ENCODE measurements around the gene CANX. TPM values are rescaled to one million over a fixed set of nuclear protein-coding genes. Genes with fewer than 3 reads are reported as not detected.
"Not testable (repeated sequence)": the region's sequence is repeated elsewhere in the genome, so short reads cannot be mapped to it uniquely, and the experiment has no call there.

The CANX gene
- total and polyA plus RNA-seq, 4 experiments from 2014 or later: 259 to 417 (median 386) TPM

DNA sequence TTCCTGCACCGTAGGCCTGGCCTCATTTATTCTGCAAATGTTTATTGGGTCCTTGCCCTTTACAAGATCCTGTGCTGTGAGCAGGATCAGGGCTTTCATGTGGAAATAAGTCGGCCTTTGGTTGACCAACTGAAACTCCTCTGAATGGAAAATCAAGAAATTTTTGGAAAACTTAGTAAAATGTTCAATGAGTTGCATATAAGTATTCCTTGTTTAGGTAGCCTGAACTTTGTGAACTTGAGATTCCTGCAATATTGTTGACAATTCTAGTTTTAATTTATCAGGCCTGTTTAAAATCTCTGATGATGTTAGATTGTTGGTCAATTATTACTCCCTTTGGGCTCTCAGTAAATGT, 35.0 kb downstream of the CANX start:
- peaks cover 16% of the 10 kb centered on the region for H3K36me3 ChIP-seq (ENCODE audit: insufficient read depth, low read length)
- H3K27ac ChIP-seq (ENCODE audit: low read depth, low read length): peak overlapping the region; percentile 96
- Mint-ChIP-seq H3K36me3 (peaks cover 5 to 45% of the 10 kb centered on the region in 2 donors), H3K4me3 (peak overlapping the region; percentile 92 to 97 (median 95)), H3K27me3 (no peaks in the 10 kb centered on the region), H3K9me3 (no peaks in the 10 kb centered on the region), H3K4me1 (peaks cover 34 to 64% (median 48%) of the 10 kb centered on the region in 4 donors), H3K27ac (peak overlapping the region; percentile 92 to 97 (median 96))
- POLR2A ChIA-PET (ENCODE audit: partially characterized antibody): interaction anchor here (1.0 to 6.7 kb wide), 7 partner anchors 9 to 111 kb away, joined by 3 to 71 read pairs (median 10); partner anchors contain the start of genes CANX, CBY3, HNRNPH1 and LTC4S
- peak overlapping the region; percentile 53 to 62 for H3K4me3 ChIP-seq (ENCODE audit: low read length in 2 of 2)
- H3K27me3 ChIP-seq (ENCODE audit: insufficient read depth, low read length): no peaks in the 10 kb centered on the region
- CTCF ChIA-PET (ENCODE audit: partially characterized antibody): no interaction called here
- peaks cover 56% of the 10 kb centered on the region for H3K4me1 ChIP-seq (ENCODE audit: insufficient read depth, low read length)
- no peak for DNase-seq
- intact Hi-C loops (cut with micrococcal nuclease): loop anchor here (2.0 to 10.0 kb wide), 3 partner anchors 63 to 179 kb away; partner anchors contain the start of genes HNRNPH1 and RUFY1
- H3K9me3 ChIP-seq (ENCODE audit: control insufficient read depth in 1 of 2, low read length in 2 of 2): no peaks in the 10 kb centered on the region

DNA sequence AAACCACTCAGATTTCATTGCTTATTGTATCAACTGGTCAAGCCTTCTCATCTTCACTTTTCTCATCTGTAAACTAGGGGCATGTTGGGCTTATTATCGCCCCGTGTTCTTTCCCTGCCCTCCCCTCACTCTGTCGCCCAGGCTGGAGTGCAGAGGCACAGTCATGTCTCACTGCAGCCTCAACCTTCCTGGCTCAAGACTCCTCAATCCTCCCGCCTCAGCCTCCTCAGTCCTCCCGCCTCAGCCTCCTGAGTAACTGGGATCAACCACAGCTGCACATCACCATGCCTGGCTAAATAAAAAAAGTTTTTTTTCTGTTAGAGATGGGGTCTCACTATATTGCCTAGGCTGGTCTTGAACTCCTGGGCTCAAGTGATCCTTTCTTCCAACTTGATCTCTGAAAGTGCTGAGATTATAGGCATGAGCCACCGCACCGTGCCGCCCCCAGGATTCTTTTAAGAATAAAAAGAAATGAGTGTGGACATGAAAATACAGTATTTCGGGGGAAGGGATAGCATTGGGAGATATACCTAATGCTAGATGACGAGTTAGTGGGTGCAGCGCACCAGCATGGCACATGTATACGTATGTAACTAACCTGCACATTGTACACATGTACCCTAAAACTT, 35.9 kb downstream of the CANX start:
- peak overlapping the region; percentile 96 for H3K27ac ChIP-seq (ENCODE audit: low read depth, low read length)
- H3K36me3 ChIP-seq (ENCODE audit: insufficient read depth, low read length): peaks cover 11% of the 10 kb centered on the region
- peak overlapping the region; percentile 92 to 97 (median 95) for H3K4me3 Mint-ChIP-seq
- peak overlapping the region in 6 of 7 donors; percentile 1 to 97 (median 95) for H3K27ac Mint-ChIP-seq
- no peaks in the 10 kb centered on the region for H3K27me3 Mint-ChIP-seq
- H3K9me3 ChIP-seq (ENCODE audit: control insufficient read depth in 1 of 2, low read length in 2 of 2): no peaks in the 10 kb centered on the region
- ChIA-PET POLR2A (ENCODE audit: partially characterized antibody) (interaction anchor here (6.7 kb wide), 1 partner anchor 35 kb away, joined by 71 read pairs; the partner anchor contains the start of gene CANX), CTCF (ENCODE audit: partially characterized antibody) (no interaction called here)
- peaks cover 39 to 72% (median 54%) of the 10 kb centered on the region in 4 donors for H3K4me1 Mint-ChIP-seq
- intact Hi-C loops (cut with micrococcal nuclease): loop anchor here (10.0 kb wide), 2 partner anchors 110 to 180 kb away; partner anchors contain the start of genes HNRNPH1 and RUFY1
- H3K36me3 Mint-ChIP-seq: peaks cover 1 to 43% of the 10 kb centered on the region in 2 donors
- no peaks in the 10 kb centered on the region for H3K27me3 ChIP-seq (ENCODE audit: insufficient read depth, low read length)
- no peak for DNase-seq
- H3K4me1 ChIP-seq (ENCODE audit: insufficient read depth, low read length): peaks cover 60% of the 10 kb centered on the region
- peak overlapping the region in 1 of 2 donors; percentile 4 for H3K4me3 ChIP-seq (ENCODE audit: low read length in 2 of 2)
- H3K9me3 Mint-ChIP-seq: no peaks in the 10 kb centered on the region

DNA sequence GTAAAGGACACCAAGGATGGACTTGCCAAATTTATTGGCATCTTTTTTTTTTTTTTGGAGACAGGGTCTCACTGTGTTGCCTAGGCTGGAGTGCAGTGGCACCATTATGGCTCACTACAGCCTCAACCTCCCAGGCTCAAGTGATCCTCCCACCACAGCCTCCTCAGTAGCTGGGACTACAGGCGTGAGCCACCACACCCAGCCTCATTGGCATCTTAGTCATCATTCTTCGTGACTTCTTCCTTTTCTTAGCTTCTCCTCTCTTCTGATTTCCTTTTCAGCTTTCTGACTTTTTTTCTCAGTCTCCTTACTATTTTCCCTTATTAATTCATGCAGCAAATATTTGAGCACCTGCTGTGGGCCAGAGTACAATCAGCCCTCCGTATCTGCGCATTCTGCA, 40.0 kb downstream of the CANX start:
- no peaks in the 10 kb centered on the region for H3K27me3 Mint-ChIP-seq
- intact Hi-C loops (cut with micrococcal nuclease): loop anchor here (10.0 kb wide), 2 partner anchors 114 to 184 kb away; partner anchors contain the start of genes HNRNPH1 and RUFY1

DNA sequence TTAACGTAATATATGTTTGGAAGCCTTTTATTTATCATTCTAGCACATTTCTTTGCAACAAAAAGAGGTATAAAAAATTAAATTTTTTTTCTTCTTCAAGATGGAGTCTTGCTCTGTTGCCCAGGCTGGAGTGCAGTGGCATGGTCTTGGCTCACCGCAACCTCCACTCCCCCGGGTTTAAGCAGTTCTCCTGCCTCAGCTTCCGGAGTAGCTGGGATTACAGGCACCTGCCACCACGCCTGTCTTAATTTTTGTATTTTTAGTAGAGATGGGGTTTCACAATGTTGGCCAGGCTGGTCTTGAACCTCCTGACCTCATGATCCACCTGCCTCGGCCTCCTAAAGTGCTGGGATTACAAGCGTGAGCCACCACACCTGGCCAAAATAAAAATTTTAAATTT, 45.3 kb downstream of the CANX start:
- peaks cover 24 to 45% (median 33%) of the 10 kb centered on the region in 4 donors for H3K4me1 Mint-ChIP-seq

More for the DNA sequence above, 40.0 kb downstream of the CANX start:
- Mint-ChIP-seq H3K27ac (peak overlapping the region in 5 of 7 donors; percentile 5 to 88 (median 32)), H3K36me3 (peaks cover 9 to 36% of the 10 kb centered on the region in 2 donors), H3K4me1 (peaks cover 48 to 74% (median 55%) of the 10 kb centered on the region in 4 donors), H3K9me3 (no peaks in the 10 kb centered on the region), H3K4me3 (peak overlapping the region in 2 of 8 donors; percentile 40 to 68)
- no peaks in the 10 kb centered on the region for H3K9me3 ChIP-seq (ENCODE audit: control insufficient read depth in 1 of 2, low read length in 2 of 2)
- peaks cover 65% of the 10 kb centered on the region for H3K4me1 ChIP-seq (ENCODE audit: insufficient read depth, low read length)
- no peak overlapping the region for H3K4me3 ChIP-seq (ENCODE audit: low read length in 2 of 2)
- DNase-seq: no peak
- no peaks in the 10 kb centered on the region for H3K27me3 ChIP-seq (ENCODE audit: insufficient read depth, low read length)
- H3K27ac ChIP-seq (ENCODE audit: low read depth, low read length): no peak overlapping the region
- ChIA-PET CTCF (ENCODE audit: partially characterized antibody) (interaction anchor here (0.5 to 2.9 kb wide), 6 partner anchors 9 to 218 kb away, joined by 3 to 19 read pairs (median 4); no protein-coding TSS in a partner anchor), POLR2A (ENCODE audit: partially characterized antibody) (interaction anchor here (0.6 to 1.2 kb wide), 2 partner anchors 23 to 115 kb away, joined by 3 to 4 read pairs; partner anchors contain the start of gene HNRNPH1)
- peaks cover 3% of the 10 kb centered on the region for H3K36me3 ChIP-seq (ENCODE audit: insufficient read depth, low read length)

DNA sequence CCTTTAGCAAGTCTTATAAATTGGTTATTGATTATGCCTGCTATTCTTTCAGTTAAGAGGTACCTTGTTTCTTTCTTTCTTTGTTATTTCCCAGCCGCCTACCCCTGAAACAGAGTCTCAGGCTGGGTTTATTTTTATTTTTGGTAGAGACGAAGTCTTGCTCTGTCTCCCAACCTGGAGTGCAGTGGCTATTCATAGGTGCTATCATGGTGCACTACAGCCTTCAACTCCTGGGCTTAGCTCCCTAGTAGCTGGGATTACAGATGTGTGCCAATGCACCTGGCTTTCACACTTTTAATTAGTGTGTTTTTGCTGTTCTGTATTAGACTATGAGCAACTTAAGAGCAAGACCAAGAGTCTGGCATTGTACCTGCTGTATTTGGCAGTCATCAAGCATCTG, 48.1 kb downstream of the CANX start:
- H3K4me3 Mint-ChIP-seq: peak overlapping the region in 1 of 8 donors; percentile 36
- ChIA-PET CTCF (ENCODE audit: partially characterized antibody) (no interaction called here), POLR2A (ENCODE audit: partially characterized antibody) (no interaction called here)
- H3K27me3 Mint-ChIP-seq: no peaks in the 10 kb centered on the region
- Histone ChIP-seq H3K4me1 (ENCODE audit: insufficient read depth, low read length) (peaks cover 12% of the 10 kb centered on the region), H3K9me3 (ENCODE audit: control insufficient read depth in 1 of 2, low read length in 2 of 2) (no peaks in the 10 kb centered on the region), H3K27me3 (ENCODE audit: insufficient read depth, low read length) (no peaks in the 10 kb centered on the region), H3K36me3 (ENCODE audit: insufficient read depth, low read length) (no peaks in the 10 kb centered on the region), H3K27ac (ENCODE audit: low read depth, low read length) (no peak overlapping the region), H3K4me3 (ENCODE audit: low read length in 2 of 2) (no peak overlapping the region)
- peaks cover 18 to 21% of the 10 kb centered on the region in 2 donors for H3K36me3 Mint-ChIP-seq
- peaks cover 13 to 43% (median 23%) of the 10 kb centered on the region in 4 donors for H3K4me1 Mint-ChIP-seq
- DNase-seq: no peak
- intact Hi-C loops (cut with micrococcal nuclease): no loop called here
- H3K27ac Mint-ChIP-seq: peak overlapping the region in 6 of 7 donors; percentile 3 to 89 (median 52)
- no peaks in the 10 kb centered on the region for H3K9me3 Mint-ChIP-seq

More for the DNA sequence above, 45.3 kb downstream of the CANX start:
- H3K27me3 Mint-ChIP-seq; H3K4me3 Mint-ChIP-seq; H3K36me3 ChIP-seq (ENCODE audit: insufficient read depth, low read length); H3K27ac ChIP-seq (ENCODE audit: low read depth, low read length); H3K9me3 ChIP-seq (ENCODE audit: control insufficient read depth in 1 of 2, low read length in 2 of 2); DNase-seq; H3K27me3 ChIP-seq (ENCODE audit: insufficient read depth, low read length); H3K9me3 Mint-ChIP-seq; H3K27ac Mint-ChIP-seq; H3K4me3 ChIP-seq (ENCODE audit: low read length in 2 of 2); intact Hi-C loops (cut with micrococcal nuclease): not testable (repeated sequence)
- POLR2A ChIA-PET (ENCODE audit: partially characterized antibody): interaction anchor here (0.7 to 1.2 kb wide), 2 partner anchors 24 to 193 kb away, joined by 3 read pairs; no protein-coding TSS in a partner anchor
- peaks cover 21 to 25% of the 10 kb centered on the region in 2 donors for H3K36me3 Mint-ChIP-seq
- CTCF ChIA-PET (ENCODE audit: partially characterized antibody): interaction anchor here (0.7 kb wide), 1 partner anchor 98 kb away, joined by 3 read pairs; no protein-coding TSS in a partner anchor
- H3K4me1 ChIP-seq (ENCODE audit: insufficient read depth, low read length): peaks cover 24% of the 10 kb centered on the region

DNA sequence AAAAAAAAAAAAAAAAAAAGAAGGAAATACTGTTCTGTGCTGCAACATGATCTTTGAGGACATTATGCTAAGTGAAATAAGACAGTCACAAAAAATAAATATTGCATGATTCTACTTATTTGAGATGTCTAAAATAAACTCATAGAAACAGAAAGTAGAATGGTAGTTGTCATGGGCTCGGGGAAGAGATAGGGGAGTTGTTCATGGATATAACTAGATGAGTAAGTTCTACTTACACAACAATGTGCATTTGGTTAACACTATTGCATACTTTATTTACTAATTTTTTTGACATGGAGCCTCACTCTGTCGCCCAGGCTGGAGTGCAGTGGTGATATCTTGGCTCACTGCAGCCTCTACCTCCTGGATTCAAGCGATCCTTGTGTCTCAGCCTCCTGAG, 49.0 kb downstream of the CANX start:
- peak overlapping the region in 3 of 7 donors; percentile 3 to 30 (median 6) for H3K27ac Mint-ChIP-seq
- Histone ChIP-seq H3K9me3 (ENCODE audit: control insufficient read depth in 1 of 2, low read length in 2 of 2) (no peaks in the 10 kb centered on the region), H3K27ac (ENCODE audit: low read depth, low read length) (no peak overlapping the region), H3K36me3 (ENCODE audit: insufficient read depth, low read length) (no peaks in the 10 kb centered on the region), H3K4me1 (ENCODE audit: insufficient read depth, low read length) (peaks cover 9% of the 10 kb centered on the region), H3K27me3 (ENCODE audit: insufficient read depth, low read length) (no peaks in the 10 kb centered on the region), H3K4me3 (ENCODE audit: low read length in 2 of 2) (no peak overlapping the region)
- H3K4me1 Mint-ChIP-seq: peaks cover 12 to 47% (median 23%) of the 10 kb centered on the region in 4 donors
- DNase-seq: no peak
- POLR2A ChIA-PET (ENCODE audit: partially characterized antibody): no interaction called here
- H3K4me3 Mint-ChIP-seq: no peak overlapping the region
- intact Hi-C loops (cut with micrococcal nuclease): no loop called here
- H3K27me3 Mint-ChIP-seq: no peaks in the 10 kb centered on the region
- peaks cover 18 to 19% of the 10 kb centered on the region in 2 donors for H3K36me3 Mint-ChIP-seq
- CTCF ChIA-PET (ENCODE audit: partially characterized antibody): no interaction called here
- no peaks in the 10 kb centered on the region for H3K9me3 Mint-ChIP-seq

DNA sequence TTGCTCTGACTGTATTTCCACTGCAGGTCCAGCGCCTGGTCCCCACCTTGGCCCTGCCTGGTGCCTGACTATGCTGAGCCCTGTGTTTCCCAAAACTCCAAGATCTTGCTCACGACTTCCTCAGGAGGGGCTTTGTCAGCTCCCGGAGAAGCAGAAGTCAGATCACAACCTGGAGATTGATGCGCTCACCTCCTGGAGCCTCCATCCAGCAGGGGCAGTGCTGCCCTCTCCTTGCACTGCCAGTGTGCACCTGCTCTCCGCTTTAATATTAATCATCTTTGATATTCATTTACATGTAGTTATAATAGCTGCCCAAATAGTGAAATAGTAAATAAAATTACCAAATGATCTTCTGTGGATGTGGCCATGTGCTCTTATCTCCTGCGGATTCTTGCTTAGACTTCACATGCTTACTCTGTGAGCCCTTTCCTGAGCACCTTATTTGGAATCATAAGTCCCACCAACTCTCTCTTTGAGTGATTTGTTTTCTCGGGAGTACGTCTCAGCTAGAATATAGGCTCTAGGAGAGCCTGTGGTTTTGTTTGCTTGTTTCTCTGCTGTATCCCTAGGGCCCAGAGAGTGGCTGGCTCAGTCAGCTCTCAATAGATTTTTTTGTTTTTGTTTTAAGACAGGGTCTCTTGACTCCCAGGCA, 51.2 kb downstream of the CANX start:
- intact Hi-C loops (cut with micrococcal nuclease): no loop called here
- Mint-ChIP-seq H3K27ac (peak overlapping the region in 3 of 7 donors; percentile 41 to 61 (median 45)), H3K9me3 (no peaks in the 10 kb centered on the region), H3K36me3 (peaks cover 21% of the 10 kb centered on the region in 2 donors), H3K4me3 (no peak overlapping the region), H3K4me1 (peaks cover 27 to 67% (median 40%) of the 10 kb centered on the region in 4 donors), H3K27me3 (no peaks in the 10 kb centered on the region)
- Histone ChIP-seq H3K27ac (ENCODE audit: low read depth, low read length) (no peak overlapping the region), H3K4me3 (ENCODE audit: low read length in 2 of 2) (no peak overlapping the region), H3K4me1 (ENCODE audit: insufficient read depth, low read length) (peaks cover 22% of the 10 kb centered on the region), H3K36me3 (ENCODE audit: insufficient read depth, low read length) (no peaks in the 10 kb centered on the region), H3K9me3 (ENCODE audit: control insufficient read depth in 1 of 2, low read length in 2 of 2) (no peaks in the 10 kb centered on the region), H3K27me3 (ENCODE audit: insufficient read depth, low read length) (no peaks in the 10 kb centered on the region)
- ChIA-PET CTCF (ENCODE audit: partially characterized antibody) (interaction anchor here (1.0 to 3.6 kb wide), 2 partner anchors 13 to 47 kb away, joined by 3 to 13 read pairs; no protein-coding TSS in a partner anchor), POLR2A (ENCODE audit: partially characterized antibody) (no interaction called here)
- no peak for DNase-seq

All from CD4-positive, alpha-beta memory T cell (primary cell).